DMS79 (cell line): ENCODE measurements around the gene C2orf76.

ENCODE experiments used
- DNase-seq: peaks from one replicate; lab custom pipeline; 2025; lab: John Stamatoyannopoulos, UW

The C2orf76 gene

DNA sequence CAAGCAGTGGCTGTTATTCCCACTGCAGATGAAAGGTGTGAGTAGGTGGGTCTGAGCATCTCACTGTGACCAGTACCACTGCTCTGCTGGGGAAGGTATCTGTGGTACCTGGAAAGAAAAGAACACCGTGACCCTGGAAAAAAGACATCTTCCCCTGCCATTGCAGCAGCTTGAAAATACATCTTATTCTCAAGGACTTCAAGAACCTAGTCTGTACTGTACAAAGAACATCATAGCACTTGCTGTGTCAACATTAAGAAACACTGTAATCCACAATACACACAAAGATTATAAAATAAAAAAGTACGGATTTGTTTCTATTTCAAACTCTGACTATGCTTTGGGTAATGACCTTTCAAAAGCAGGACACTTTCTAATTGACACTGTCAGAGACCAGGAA is 28.9 kb downstream of the C2orf76 start:
- DNase-seq = no peak

DNA sequence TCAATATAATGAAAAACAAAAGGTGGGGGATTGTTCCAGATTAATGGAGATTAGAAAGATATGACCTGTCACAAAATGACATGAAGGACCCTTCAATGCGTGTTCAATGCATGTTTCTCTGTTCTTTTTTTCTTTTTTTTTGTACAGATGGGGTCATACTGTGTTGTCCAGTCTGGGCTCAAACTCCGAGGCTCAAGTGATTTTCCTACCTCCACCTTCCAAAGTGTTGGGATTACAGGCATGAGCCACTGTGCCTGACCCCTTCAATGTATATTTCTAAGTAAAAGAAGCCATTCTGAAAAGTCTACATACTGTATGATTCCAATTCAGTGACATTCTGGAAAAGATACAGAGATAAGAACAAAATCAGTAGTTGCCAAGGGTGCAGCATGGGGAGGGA is 32.8 kb downstream of the C2orf76 start:
- no peak for DNase-seq

- DNase-seq = no peak
Measured at GRCh38 chr2:119333360-119333759, 33.3 kb downstream of the C2orf76 start.

DNA sequence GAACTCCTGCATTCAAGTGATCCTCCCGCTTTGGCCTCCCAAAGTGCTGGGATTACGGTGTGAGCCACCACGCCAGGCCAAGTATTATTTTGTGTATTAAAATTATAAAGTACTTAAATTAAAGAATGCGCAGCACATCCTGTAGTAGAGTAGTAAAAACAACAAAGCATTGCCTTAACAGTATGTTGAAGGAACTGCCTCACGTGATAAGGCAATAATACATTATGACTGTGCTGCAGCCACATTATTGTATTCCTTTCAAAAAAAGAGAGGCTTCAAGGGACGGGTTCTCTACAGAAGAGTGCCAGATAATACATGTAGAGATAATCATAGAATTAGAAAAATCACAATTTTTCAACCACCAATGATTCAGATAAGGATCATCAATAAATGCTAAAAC is 33.7 kb downstream of the C2orf76 start:
- DNase-seq = no peak

GRCh38 chr2:119327431-119327830 is 39.2 kb downstream of the C2orf76 start:
- DNase-seq = no peak

DNA sequence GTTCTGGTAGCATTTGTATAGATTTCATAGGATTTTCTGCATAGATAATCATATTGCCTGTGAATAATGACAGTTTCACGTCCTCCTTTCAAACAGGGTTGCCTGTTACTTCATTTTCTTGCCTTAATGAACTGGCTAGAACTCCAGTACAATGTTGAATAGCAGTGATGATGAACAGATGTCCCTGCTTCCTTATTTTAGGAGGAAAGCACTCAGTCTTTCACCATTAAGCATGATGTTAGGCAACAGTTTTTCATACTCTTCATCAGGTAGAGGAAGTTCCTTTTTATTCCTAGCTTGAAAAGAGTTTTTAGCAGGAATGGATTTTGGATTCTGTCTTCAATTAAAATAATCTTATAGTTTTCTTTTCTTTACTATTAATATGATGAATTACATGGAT is 39.7 kb downstream of the C2orf76 start:
- DNase-seq = no peak

DNA sequence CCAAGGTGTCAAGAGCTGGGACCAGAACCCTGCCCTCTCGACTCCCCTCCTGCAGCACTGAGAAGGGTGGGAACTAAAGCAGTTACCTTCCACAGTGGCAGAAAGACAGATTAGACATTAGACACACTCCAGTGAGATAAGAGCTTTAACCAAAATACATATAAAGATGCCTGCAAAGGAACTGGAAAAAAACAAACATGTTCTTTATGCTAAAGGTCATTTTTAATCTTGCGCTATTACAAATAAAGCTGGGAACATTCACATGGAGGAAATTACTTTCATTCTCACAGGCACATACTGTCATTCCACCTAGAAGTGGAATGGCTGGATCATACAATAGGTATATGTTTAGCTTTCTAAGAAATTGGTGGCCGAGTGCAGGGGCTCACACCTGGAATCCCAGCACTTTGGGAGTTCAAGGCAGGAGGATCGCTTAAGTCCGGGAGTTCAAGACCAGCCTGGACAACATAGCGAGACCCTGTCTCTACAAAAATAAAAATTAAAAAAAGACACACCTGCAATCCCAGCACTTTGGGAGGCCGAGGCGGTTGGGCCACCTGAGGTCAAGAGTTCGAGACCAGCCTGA is 41.9 kb downstream of the C2orf76 start:
- DNase-seq = no peak

DNA sequence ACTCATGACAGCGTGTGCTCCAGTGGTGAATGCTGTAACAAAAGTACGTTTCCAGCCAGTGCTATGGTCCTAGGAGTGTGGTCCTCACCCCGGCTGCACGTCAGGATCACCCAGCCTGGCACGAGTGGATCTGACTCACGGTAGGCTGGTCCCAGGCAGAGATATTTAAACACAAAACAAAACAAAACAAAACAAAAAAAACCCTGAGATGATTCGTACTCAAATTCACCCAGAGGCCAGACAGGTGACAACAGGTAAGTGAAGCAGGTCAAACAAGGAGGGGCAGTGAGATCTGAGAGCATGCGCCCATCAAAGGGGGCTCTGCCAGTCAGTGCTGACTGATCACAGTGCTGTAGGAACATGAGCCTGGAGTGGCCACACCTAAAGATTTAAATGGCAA is 43.2 kb downstream of the C2orf76 start:
- no peak for DNase-seq

- DNase-seq = no peak
Measured at GRCh38 chr2:119319593-119319992, 47.0 kb downstream of the C2orf76 start.

DNA sequence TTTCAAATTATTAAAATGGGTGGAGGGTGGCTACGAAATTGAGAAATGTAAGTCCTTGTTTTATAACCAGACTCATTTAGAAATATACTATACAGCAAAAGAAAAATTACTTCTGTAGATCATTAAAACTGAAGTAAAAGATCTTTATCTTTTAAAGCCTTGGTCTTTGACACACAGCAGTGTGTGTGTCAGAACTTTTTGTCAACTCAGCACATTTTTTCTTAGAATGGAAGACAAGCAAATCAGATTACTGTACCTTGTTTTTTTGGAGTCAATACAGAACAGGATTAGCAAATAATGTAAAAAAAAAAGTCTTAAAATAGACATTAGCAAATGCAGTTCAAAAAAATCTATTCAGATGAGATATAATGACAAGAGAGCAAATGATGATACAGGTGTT is 49.1 kb downstream of the C2orf76 start:
- no peak for DNase-seq

DNA sequence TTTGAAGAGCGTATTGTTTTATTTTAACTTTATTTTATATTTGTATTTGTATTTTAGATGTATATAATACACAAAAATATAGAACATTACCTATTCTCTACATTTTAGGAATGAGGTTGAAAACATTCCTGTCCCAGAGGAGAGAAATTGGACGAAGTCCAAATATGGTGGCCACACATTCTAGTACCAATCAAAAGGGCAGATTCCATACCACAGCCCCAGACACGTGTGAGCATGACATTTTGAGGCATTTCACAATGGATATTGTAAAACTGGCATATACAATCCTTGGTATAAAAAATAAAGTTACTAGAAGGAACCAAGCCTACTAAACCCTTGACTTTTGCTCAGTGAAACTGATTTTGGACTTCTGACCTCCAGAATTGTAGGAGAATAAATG is 50.6 kb downstream of the C2orf76 start:
- no peak for DNase-seq

GRCh38 chr2:119315241-119315925 is 51.3 kb downstream of the C2orf76 start:
- no peak for DNase-seq

GRCh38 chr2:119311831-119312230 is 54.8 kb downstream of the C2orf76 start:
- no peak for DNase-seq

DNA sequence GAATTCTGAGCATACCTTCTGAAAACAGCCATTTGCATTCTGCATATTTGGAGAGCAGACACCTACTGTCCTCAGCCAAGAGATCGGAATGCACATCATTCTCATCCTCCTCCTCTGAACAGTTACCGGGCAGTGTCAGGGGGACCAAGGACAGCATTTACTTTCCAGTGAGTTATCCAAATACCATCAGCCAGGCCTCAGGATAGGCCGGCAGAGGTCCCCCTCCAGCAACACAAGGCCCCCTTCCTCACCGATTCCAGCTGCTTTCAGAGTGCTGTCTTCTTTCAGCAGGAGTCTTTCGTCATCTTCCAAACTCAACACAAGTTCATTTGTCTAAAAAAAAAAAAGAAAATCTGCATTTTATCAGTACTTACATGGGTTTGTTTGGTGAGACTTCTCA is 55.3 kb downstream of the C2orf76 start:
- no peak for DNase-seq

DNA sequence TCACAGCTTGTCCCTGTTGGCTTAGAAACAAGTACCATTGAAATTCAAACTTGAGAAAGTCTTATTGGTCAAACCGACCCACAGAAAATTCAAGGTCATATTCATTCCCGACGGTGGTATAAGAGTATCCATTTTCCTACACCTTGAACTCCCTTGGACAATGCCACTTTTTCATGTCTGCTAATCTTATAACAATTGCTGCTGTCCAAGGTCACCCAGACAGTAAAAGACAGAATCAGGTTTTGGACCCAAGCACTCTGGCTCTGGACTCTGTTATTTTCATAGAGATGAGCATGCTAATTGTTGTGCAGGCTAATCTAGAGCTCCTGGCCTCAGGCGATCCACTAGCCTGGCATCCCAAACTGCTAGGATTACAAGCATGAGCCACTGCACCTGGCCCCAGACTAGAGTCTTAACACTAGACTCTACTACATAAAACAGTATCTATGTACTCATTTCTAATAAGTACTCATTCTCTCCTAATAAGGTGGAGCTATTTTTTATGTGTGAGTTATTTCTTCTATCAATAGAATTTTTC is 57.8 kb downstream of the C2orf76 start:
- DNase-seq = no peak

DNA sequence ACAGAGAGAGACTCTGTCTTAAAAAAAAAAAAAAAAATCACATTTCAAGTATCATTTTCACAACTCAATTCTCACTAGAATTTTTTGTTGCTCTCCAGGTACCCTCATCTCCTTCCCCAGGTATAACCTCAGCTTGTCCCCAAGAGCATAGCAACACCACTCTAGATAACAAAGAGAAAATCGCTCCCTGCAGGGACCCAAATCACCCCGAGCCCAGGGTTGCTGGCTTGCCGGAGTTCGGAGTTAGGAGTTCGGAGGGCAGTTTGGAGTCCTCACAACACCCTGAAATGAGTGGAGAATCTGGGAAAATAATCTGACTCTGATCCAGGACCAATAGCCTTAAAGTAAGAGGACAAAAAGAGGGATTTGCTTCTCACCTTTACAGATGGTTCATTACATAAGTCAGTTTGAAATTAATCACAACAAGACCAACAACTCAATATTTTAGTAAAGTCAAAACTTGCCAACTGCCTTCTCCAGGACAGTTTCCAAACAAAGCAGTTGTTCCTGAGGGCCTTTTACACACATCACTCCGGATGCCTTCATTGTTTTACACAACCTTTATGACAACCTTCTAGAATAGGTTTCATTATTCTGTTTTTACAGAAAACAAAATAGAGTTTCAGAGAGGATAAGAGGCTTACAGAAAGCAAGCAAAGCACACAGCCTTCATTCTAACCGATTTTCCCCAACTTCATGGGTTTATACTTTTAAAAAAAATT is 59.1 kb downstream of the C2orf76 start:
- no peak for DNase-seq

- no peak for DNase-seq
Measured at GRCh38 chr2:119306196-119306590, 60.4 kb downstream of the C2orf76 start.

DNA sequence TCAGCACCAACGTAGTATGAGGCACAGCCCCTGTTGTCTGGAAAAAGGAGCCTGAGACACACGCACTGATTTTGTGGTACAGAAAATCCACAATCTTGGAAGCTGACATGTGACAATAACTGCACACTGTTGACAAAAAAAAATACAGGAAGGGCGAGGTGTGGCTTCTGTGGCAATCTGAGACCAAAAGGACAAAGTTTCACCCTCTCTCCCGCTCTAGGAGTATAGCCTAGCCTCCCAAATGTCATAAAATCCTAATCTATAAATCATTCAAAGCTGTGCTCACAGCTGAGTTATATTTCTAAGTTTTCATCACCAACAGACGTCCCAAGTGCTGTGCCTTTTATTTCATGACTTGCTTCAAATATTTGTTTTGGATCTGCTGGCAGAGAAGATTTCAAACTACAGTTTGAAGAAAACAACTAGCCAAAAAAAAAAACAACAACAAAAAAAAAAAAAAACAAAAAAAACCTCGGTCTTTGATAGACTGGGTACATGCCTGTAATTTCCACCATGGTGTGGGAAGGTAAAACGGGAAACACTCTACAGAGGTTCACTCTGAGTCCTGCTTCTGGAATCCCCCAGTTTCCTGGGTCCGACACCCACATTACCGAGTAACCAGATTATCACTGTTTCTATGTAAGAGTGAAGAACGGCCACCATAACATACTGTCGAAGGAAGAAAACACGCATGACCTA is 61.0 kb downstream of the C2orf76 start:
- no peak for DNase-seq

DNA sequence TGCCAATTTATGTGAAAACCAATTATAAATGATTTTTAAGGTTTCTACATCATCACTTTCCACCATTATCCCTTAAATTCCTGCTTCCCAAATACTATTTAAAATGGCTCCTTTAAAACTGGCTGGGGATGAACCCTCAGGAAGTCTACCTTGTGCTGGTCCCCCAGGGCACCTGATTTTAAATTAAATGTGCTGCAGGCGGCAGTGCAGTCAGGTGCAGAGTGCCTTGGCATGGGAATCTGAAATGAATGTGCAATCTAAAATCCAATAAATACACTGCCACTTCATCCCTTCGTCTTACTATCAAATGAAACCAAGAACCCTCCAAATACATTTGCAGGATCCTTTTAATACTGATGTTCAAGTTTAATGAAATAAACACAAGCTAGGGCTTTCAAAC is 61.8 kb downstream of the C2orf76 start:
- no peak for DNase-seq

GRCh38 chr2:119301413-119301812 is 65.2 kb downstream of the C2orf76 start:
- DNase-seq = no peak

GRCh38 chr2:119295688-119296375 is 70.8 kb downstream of the C2orf76 start:
- no peak for DNase-seq

DNA sequence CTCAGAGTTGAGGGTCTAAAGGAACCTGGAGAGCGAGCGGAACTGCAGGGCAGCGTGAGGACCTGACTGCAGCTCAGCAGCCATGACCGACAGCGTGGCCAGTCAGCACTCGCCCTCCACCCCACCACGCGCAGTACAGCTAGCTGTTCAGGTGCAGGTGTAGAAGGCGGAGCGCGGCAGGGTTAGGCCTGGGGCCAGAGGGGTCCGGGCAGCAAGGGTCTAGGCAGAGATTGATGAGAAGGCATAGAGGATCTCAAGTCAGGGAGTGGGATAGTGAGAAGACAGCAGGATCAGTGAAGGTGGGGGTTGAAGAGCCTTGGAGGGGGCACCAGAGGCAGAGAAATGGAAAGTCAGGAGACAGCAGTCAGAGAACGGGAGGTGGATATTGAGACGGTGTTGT is 72.0 kb downstream of the C2orf76 start:
- no peak for DNase-seq
